HepG2 (cell line): ENCODE data around the gene SLC4A9. TPM values are rescaled to one million over a fixed set of nuclear protein-coding genes. Genes with fewer than 3 reads are reported as not detected.
A peak's percentile ranks its signal among the peaks of the same experiment; 100 is the strongest.

Experiments
- CCDC6 ChIP-seq: sonication (generic); formaldehyde crosslinking; IDR thresholded peaks from 2 replicates; pipeline ENCODE4 v1.8.1; 2022; ENCODE audit warnings: mild to moderate bottlenecking, missing genetic modification reagents, moderate library complexity
- HDAC1 ChIP-seq: sonication (generic); formaldehyde crosslinking; IDR thresholded peaks from 2 replicates; pipeline ENCODE4 v1.5.1; 2020; ENCODE audit warnings: mild to moderate bottlenecking, missing genetic modification reagents
- HIVEP1 ChIP-seq: sonication (generic); formaldehyde crosslinking; IDR thresholded peaks from 2 replicates; pipeline ENCODE4 v1.4.0; 2020; ENCODE audit warnings: mild to moderate bottlenecking, missing genetic modification reagents
- SRF ChIP-seq: IDR thresholded peaks from 2 replicates; pipeline ENCODE4 v1.6.1; 2011; ENCODE audit warnings: mild to moderate bottlenecking, low read depth, low read length, moderate library complexity
- polyA plus RNA-seq, 8 experiments: library from polyadenylated mRNA; depleted of rRNA in 3 of 8; stranded (reverse) in 7 of 8; unstranded in 1 of 8; fragments of >200 nt; fragmentation: Illumina TruSeq in 4 of 8; extraction: Trizol in 4 of 8; gene quantifications; 2 replicates each; pipeline versions ENCODE4 v1.2.1 to v1.2.3, GENCODE V29; 2011 to 2016; ENCODE audit warnings: low read depth in 4 of 8, missing spikeins in 1 of 8, mixed read lengths in 1 of 8; ENCODE audit not compliant: insufficient read depth in 1 of 8
- total RNA-seq, 5 experiments: library from RNA; depleted of rRNA; stranded (reverse); fragments of >200 nt; fragmentation: Illumina TruSeq; extraction: Trizol; gene quantifications; 2 replicates each; pipeline ENCODE4 v1.2.3, GENCODE V29; 2016; ENCODE audit warnings: low read depth in 1 of 5
- TF ChIP-seq, protein P1 (sequence below): sonication (generic); formaldehyde crosslinking; IDR thresholded peaks from 2 replicates; pipeline ENCODE4 v1.4.0; 2020; ENCODE audit warnings: missing genetic modification reagents
- TF ChIP-seq, protein P2 (sequence below): sonication (generic); formaldehyde crosslinking; IDR thresholded peaks from 2 replicates; pipeline ENCODE4 v1.4.0; 2020; ENCODE audit warnings: mild to moderate bottlenecking, missing genetic modification reagents, borderline replicate concordance
- TF ChIP-seq, protein P3 (sequence below): sonication (generic); formaldehyde crosslinking; IDR thresholded peaks from 2 replicates; pipeline ENCODE4 v1.5.0; 2020; ENCODE audit warnings: missing genetic modification reagents, mild to moderate bottlenecking, borderline replicate concordance
- TF ChIP-seq, protein P4 (sequence below): conservative IDR thresholded peaks from 2 replicates; pipeline ENCODE4 v1.6.1; 2018; ENCODE audit warnings: missing genetic modification reagents
- TF ChIP-seq, protein P5 (sequence below): sonication (generic); formaldehyde crosslinking; IDR thresholded peaks from 2 replicates; pipeline ENCODE4 v1.5.1; 2020; ENCODE audit warnings: missing genetic modification reagents, mild to moderate bottlenecking, borderline replicate concordance
- TF ChIP-seq, protein P6 (sequence below): sonication (generic); formaldehyde crosslinking; IDR thresholded peaks from 2 replicates; pipeline ENCODE4 v1.5.0; 2020; ENCODE audit warnings: mild to moderate bottlenecking, missing genetic modification reagents, borderline replicate concordance
- TF ChIP-seq, protein P7 (sequence below): IDR thresholded peaks from 2 replicates; pipeline ENCODE4 v1.6.1; 2016; ENCODE audit warnings: mild to moderate bottlenecking, missing biosample characterization, missing genetic modification reagents

The SLC4A9 gene
- total and polyA plus RNA-seq, 2 of the 13 experiments (the other 11 are each of a cell fraction or from before 2014, with no cell fraction given), result not detected

DNA sequence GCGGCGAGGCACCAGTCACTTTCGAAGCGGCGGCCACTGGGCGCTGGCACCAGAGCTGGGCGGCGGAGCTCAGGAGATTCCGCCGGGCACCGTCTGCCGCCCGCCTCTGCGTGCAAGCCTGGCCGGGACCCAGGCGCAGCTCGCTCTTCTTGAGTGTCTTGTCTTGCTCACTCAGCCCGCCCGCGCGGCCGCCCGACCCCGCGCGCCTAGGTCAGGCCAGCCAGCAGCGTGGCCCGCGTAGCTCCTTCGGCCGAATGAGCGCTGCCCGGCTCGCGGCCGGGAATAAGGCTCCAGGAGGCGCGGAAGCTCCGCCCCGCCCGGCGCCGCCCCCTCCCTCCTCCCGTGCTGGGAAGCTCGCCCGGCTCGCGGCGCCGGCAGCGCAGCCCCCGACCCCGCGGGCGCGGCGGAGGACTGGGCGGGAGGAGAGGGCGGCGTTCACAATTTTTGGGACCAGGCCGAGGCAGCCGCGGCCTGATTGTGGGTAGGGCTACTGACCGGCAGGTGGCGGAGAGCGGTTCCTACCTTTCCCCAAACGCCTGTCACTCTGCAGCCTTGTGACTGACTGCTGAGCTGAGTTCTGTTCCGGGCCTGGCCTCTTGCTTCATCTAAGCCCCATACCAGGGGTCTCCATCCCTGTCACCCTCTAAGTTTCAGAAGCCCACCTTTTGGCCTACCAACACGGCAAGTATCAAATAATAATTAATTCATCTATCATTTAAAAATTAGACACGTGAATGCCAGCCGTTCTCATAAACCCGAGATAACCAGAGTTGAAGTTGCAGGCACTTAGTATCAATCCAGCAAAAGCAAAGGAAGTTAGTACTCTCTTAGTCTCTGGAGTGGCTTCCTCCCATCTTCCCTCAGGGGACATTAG lies 13.4 kb upstream of the SLC4A9 start, which contains the start of gene HBEGF (continued):
- TF ChIP-seq, protein P1, sequence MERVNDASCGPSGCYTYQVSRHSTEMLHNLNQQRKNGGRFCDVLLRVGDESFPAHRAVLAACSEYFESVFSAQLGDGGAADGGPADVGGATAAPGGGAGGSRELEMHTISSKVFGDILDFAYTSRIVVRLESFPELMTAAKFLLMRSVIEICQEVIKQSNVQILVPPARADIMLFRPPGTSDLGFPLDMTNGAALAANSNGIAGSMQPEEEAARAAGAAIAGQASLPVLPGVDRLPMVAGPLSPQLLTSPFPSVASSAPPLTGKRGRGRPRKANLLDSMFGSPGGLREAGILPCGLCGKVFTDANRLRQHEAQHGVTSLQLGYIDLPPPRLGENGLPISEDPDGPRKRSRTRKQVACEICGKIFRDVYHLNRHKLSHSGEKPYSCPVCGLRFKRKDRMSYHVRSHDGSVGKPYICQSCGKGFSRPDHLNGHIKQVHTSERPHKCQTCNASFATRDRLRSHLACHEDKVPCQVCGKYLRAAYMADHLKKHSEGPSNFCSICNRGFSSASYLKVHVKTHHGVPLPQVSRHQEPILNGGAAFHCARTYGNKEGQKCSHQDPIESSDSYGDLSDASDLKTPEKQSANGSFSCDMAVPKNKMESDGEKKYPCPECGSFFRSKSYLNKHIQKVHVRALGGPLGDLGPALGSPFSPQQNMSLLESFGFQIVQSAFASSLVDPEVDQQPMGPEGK (CRISPR knock-in tag), result no peak
- TF ChIP-seq, protein P2, sequence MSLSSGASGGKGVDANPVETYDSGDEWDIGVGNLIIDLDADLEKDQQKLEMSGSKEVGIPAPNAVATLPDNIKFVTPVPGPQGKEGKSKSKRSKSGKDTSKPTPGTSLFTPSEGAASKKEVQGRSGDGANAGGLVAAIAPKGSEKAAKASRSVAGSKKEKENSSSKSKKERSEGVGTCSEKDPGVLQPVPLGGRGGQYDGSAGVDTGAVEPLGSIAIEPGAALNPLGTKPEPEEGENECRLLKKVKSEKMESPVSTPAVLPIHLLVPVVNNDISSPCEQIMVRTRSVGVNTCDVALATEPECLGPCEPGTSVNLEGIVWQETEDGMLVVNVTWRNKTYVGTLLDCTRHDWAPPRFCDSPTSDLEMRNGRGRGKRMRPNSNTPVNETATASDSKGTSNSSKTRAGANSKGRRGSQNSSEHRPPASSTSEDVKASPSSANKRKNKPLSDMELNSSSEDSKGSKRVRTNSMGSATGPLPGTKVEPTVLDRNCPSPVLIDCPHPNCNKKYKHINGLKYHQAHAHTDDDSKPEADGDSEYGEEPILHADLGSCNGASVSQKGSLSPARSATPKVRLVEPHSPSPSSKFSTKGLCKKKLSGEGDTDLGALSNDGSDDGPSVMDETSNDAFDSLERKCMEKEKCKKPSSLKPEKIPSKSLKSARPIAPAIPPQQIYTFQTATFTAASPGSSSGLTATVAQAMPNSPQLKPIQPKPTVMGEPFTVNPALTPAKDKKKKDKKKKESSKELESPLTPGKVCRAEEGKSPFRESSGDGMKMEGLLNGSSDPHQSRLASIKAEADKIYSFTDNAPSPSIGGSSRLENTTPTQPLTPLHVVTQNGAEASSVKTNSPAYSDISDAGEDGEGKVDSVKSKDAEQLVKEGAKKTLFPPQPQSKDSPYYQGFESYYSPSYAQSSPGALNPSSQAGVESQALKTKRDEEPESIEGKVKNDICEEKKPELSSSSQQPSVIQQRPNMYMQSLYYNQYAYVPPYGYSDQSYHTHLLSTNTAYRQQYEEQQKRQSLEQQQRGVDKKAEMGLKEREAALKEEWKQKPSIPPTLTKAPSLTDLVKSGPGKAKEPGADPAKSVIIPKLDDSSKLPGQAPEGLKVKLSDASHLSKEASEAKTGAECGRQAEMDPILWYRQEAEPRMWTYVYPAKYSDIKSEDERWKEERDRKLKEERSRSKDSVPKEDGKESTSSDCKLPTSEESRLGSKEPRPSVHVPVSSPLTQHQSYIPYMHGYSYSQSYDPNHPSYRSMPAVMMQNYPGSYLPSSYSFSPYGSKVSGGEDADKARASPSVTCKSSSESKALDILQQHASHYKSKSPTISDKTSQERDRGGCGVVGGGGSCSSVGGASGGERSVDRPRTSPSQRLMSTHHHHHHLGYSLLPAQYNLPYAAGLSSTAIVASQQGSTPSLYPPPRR (CRISPR knock-in tag), result 0 out of 2 replicates have a peak, but pooled peaks have one; percentile 35
- TF ChIP-seq, protein P3, sequence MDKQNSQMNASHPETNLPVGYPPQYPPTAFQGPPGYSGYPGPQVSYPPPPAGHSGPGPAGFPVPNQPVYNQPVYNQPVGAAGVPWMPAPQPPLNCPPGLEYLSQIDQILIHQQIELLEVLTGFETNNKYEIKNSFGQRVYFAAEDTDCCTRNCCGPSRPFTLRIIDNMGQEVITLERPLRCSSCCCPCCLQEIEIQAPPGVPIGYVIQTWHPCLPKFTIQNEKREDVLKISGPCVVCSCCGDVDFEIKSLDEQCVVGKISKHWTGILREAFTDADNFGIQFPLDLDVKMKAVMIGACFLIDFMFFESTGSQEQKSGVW (CRISPR knock-in tag), result no peak
- TF ChIP-seq HIVEP1 (CRISPR knock-in tag) (peak; percentile 48; the same call in 1 of the 2 replicates), SRF (no peak), HDAC1 (CRISPR knock-in tag) (peak; percentile 72), CCDC6 (CRISPR knock-in tag) (no peak)
- TF ChIP-seq, protein P4, sequence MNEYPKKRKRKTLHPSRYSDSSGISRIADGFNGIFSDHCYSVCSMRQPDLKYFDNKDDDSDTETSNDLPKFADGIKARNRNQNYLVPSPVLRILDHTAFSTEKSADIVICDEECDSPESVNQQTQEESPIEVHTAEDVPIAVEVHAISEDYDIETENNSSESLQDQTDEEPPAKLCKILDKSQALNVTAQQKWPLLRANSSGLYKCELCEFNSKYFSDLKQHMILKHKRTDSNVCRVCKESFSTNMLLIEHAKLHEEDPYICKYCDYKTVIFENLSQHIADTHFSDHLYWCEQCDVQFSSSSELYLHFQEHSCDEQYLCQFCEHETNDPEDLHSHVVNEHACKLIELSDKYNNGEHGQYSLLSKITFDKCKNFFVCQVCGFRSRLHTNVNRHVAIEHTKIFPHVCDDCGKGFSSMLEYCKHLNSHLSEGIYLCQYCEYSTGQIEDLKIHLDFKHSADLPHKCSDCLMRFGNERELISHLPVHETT (CRISPR knock-in tag), result no peak
- TF ChIP-seq, protein P5, sequence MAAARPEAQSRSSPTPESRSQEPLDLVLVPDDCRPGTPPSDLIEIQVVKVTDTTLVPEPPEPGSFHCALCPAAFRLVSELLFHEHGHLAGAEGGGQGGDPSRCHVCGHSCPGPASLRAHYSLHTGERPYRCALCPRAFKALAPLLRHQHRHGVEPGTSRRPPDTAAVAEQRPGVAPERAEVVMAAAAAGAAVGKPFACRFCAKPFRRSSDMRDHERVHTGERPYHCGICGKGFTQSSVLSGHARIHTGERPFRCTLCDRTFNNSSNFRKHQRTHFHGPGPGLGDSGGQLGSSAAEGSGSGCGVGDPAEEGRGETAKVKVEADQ (CRISPR knock-in tag), result no peak
- TF ChIP-seq, protein P6, sequence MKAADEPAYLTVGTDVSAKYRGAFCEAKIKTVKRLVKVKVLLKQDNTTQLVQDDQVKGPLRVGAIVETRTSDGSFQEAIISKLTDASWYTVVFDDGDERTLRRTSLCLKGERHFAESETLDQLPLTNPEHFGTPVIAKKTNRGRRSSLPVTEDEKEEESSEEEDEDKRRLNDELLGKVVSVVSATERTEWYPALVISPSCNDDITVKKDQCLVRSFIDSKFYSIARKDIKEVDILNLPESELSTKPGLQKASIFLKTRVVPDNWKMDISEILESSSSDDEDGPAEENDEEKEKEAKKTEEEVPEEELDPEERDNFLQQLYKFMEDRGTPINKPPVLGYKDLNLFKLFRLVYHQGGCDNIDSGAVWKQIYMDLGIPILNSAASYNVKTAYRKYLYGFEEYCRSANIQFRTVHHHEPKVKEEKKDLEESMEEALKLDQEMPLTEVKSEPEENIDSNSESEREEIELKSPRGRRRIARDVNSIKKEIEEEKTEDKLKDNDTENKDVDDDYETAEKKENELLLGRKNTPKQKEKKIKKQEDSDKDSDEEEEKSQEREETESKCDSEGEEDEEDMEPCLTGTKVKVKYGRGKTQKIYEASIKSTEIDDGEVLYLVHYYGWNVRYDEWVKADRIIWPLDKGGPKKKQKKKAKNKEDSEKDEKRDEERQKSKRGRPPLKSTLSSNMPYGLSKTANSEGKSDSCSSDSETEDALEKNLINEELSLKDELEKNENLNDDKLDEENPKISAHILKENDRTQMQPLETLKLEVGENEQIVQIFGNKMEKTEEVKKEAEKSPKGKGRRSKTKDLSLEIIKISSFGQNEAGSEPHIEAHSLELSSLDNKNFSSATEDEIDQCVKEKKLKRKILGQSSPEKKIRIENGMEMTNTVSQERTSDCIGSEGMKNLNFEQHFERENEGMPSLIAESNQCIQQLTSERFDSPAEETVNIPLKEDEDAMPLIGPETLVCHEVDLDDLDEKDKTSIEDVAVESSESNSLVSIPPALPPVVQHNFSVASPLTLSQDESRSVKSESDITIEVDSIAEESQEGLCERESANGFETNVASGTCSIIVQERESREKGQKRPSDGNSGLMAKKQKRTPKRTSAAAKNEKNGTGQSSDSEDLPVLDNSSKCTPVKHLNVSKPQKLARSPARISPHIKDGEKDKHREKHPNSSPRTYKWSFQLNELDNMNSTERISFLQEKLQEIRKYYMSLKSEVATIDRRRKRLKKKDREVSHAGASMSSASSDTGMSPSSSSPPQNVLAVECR (CRISPR knock-in tag), result peak; percentile 55; the same call in 1 of the 2 replicates
- TF ChIP-seq, protein P7, sequence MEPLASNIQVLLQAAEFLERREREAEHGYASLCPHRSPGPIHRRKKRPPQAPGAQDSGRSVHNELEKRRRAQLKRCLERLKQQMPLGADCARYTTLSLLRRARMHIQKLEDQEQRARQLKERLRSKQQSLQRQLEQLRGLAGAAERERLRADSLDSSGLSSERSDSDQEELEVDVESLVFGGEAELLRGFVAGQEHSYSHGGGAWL (CRISPR knock-in tag), result no peak
